CD4-positive, alpha-beta T cell treated with Interleukin-15 for 1 hour (primary cell): ENCODE results near the gene TDRD12.
"Not testable (repeated sequence)": the region's sequence is repeated elsewhere in the genome, so short reads cannot be mapped to it uniquely, and the experiment has no call there.

ENCODE experiments used
- DNase-seq: peaks from one replicate; pipeline ENCODE4 v3.0.0-alpha.2; 2020

The TDRD12 gene

DNA sequence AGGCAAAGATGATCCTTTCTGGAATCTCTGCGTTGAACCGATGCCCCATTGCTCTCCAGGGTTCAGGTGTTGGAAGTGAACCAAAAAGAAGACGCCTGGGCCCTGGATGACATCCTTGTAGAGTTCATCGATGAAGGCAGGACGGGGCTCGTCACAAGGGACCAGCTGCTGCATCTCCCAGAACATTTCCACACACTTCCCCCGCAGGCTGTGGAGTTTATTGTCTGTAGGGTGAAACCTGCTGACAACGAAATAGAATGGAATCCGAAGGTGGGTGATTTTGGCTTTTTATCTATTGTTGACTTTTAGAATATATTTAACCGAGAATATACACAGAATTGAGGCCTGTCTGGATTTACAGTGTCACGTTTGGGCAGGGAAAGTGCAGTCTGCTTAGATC, 91.6 kb downstream of the TDRD12 start:
- DNase-seq: no peak

DNA sequence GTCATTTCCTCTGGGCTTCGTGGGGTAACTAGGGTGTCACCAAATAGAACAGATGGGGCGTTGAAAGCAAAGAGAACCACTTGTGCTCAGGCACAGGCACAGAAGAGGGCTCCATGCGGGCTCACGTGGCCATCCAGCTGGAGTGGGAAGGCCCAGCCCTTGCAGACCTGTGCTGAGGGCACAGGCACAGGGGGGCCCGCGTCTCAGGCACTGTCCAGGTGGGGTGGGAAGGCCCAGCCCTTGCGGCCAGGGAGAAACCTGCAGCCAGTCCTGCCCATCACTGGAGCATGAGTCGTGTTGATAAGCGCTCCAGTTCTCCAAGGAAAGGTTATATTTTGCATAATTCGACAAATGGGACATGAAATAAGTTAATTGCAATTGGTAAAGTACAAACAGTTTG, 92.5 kb downstream of the TDRD12 start:
- DNase-seq: no peak

DNA sequence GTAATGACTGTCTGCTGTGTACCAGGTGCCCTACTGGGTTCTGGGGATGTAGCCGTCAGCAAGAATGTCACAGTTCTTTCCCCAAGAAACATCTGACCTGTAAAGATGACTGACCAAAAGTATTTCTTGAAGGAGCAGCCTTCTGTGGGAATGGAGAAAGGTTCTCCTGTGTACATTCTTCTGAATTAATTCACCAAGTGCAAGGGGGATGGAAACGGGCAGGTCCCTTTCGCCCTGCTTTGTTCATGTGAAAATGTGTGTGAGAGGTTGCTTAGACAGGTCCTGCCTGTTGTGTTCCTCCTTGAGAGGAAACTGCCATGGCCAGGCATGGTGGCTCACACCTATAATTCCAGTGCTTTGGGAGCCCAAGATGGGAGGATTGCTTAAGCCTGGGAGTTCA, 93.0 kb downstream of the TDRD12 start:
- no peak for DNase-seq

DNA sequence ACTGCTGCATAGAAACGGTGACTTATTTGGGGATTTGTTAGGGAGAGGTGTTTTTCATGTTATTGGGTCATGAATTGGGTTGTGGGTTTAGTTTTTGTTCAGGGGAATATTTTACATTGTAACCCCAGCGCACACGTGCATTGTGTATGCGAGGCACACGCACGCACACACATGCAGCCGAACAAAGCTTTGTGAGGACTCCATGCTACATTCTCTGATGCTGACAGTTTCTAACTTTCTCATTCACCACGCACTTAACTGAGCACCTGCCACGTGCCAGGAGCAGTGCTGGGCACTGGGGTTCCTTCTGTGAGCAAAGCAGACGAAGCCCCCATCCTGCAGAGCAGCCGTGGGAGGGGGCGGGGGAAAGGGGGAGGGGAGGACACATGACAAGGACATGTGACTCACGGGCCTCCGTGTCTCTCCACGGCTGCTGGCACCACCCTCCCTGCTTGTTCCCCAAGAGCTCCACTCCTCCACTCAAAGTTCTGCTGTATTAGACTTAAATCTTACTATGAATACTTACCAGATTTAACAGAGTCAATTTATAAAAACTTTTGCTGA, 94.4 kb downstream of the TDRD12 start:
- DNase-seq: no peak

DNA sequence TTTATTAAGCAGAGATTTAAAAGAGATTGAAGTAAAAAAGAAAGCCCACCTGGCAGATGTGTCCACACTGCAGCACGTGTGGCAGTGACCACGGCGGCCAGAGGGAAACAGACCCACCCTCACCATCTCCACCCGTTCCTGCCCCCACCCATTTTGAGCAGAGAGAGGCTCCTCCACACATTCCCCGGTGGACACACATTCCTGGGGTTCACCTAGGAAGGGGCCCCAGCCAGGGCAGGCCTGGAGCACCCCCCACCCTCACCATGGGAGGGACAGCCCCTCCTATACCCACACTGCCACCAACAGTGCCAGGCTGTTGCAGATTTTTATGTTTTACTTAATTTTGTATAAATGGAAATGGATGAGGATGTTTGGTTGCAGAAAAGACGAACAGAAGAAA, 95.1 kb downstream of the TDRD12 start:
- DNase-seq: no peak

DNA sequence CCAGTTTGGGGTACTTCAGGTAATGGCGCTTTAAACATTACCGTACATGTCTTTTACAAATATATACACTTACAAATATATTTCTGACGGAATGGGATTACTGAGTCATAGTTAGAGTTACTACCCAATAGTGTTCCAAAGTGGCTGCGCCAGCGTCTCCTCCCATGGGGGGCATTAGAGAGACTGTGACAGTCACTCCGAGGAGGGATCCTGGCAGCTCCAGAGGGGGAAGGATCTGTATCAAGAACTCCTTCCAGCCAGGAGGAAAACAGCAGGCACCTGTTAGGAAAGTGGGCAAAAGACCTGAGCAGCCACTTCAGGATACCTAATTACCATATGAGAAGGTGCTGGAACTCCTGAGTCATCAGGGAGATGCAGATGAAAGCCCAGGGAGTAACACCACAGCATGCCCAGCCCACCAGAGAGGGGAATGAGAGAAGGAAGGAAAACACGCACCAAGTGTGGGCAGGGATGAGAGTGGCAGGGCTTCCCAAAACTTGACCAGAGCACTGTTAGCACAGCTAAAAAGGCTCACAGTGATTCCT, 97.1 kb downstream of the TDRD12 start:
- DNase-seq: no peak

DNA sequence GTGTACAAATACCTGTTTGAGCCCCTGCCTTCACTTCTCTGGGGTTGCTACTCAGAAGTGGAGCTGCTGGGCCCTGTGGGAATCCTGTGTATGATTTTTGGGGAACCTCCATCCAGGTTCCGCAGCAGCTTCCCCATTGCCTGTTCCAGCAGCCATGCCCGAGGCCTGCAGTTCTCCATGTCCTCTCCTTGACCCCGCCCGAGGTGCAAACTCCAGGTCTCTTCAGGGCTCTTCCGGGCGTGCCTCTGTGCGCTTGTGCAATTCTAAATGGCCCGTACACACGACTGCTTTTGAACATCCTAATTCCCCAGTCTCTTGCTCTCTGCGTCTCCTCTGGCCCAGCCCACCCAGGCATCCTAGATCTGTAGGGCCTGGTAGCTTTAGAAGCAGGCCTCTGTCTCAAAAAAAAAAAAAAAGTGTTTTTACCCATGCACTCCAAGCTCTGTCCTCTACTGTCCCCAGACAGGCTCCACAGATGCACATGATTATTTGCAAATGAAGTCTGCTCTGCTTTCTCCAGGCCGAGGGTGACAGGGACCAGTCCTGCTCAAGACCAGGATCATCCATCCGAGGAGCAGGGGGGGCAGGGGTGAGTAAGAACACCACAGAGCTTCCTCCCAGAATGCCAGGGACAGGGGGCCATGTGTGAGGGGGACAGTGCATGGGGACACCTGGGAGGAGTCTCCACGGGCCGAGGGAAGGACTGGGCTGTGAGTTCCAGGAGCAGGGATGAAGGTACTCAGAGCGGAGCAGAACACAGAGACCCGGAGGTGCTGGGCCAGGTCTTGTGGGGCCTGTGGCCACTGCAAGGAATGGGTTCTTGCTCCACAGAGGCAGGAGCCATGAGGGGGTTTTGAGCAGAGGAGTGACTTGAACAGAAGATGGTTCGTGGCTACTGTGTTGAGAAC, 98.3 kb downstream of the TDRD12 start:
- no peak for DNase-seq

DNA sequence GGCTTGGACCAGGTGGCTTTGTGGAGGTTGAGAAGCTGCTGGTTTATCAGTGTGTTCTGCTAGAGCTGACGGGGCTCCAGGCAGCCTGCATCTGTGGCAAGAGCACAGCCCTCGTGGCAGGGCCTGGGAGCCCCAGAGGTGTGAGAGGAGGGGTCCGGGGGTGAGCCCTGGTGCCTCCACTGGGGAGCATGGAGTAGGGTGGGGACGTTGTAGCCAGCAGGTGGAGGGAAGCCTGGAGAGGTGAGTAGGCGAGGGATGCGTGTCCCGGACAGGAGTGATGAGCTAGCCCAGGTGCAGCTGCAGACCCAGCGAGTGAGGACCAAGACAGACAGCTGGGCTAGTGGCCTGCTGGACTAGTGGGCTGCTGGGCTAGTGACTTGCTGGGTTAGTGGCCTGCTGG, 99.0 kb downstream of the TDRD12 start:
- no peak for DNase-seq

DNA sequence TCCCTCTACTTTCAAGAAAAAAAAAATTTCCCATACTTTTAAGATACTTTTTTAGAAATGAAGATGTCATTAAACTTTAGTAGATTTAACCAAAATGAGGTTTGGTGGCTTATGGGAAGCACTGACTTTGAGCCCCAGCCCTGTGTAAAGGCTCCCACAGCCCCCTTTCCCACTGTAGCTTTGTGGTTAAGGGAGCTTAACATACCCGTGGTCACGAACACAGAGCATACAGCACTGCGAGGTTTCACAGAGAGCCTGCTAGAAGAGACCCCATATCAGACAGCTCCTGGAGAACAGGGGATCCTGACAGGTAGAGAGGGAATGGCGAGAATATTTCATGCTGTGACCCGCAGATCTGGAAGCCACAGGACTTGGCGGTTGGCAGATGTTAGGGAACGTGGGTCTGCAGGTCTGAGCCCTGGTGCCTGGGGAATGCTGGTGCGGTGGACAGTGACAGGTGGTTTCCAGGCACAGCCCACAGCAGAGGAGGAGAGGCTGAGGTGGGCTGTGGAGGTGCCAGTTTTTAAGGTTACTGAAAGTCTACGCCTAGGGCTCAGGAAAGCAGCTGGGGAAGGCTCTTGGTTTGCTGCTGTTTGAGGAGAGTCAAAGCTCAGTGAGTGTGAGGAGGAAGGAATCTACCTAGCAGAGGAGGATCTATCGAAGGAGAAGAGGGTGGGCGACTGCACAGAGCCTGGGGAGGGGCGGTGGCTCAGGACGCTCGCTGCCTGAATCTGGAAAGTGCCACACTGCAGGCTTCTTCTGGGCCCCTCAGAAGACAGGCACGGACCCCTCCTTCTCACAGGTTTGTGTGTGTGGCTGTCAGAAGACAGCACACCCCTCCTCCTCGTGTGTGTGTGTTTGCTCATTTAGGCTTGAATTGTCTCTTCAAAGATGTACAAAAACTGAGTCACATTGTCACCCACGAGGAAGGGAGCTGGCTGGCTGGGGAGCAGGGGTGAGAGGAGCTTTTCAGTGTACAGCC, 100.1 kb downstream of the TDRD12 start:
- DNase-seq: no peak

DNA sequence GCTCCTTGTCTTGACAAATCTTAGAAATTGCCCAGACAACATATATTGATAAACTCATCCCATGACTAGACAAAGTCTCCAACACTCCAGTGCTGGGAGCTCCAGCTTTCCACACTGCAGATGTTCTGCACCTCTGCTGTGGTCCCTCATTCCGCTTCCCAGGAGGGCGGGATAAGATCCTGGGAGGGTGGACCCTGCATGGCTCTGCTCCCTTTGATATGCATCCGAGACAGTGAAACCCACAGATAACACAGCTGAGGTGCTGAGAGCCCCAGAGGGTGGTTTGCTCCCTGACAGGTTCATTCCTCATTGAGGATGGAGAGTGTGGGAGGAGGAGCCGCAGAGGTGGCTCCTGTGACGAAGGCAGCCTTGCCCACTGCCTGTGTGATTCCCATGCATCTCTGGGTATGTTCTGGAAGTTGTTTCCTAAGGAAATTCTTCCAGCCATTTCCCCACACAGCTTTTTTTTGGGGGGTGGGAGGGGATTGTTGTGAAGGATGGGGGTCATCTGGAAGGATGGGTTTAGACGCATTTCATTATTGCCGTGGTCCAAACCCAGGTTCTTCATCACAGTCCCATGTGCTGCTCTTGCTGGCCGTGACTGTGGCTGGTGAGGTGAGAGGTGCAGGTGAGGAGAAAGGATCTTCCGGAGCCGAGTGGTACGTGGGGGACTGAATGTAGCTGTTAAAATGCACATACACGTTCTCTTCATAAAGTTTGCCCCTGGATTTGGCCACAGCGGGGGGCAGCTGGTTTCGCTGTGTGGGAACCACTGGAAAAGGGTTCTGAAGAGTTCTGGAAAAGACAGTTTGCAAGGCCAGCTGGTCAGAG, 103.6 kb downstream of the TDRD12 start:
- no peak for DNase-seq

DNA sequence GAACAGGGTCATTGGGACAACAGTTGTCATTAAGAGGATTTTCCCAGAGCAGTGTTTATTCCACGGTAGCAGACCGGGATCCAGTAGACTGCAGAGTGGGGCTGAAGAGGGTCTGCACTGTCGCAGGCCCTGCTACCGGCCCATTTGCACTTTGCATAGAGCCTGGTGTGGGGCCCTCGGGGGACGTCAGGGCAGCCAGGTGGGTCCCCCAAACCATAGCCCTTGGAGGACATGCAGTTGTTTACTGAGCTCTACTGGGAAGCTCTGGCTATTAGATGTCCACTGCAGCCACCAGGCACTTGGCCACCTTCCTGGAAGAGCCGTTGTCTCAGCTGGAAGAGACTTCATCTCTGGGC, 104.2 kb downstream of the TDRD12 start:
- DNase-seq: no peak

DNA sequence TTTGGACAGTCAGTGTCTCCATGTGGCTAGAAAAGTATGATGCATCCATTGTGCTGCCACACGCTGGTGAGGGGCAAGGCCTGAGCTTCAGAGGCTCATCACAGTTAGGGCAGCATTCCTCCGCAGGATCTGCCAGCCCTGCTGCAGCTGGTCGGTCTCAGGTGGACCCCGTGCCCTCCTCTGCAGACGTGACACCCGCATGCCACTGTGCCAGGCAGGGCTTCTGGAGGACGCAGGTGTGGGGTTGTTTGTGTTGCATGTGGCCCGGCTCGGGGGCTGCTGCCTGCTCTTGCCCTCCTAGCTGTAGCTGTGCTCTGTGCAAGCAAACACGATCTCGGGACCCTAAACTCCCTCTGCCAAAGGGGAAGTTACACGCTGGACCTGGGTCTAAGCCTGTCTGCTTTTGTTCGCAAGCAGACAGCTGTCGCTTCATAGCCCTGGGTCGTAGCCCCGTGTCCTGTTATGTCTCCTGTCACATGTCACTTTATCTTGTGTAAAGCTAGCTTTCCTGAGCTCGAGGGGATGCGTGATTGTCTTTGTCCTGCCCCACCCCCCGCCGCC, 104.7 kb downstream of the TDRD12 start:
- DNase-seq: no peak

DNA sequence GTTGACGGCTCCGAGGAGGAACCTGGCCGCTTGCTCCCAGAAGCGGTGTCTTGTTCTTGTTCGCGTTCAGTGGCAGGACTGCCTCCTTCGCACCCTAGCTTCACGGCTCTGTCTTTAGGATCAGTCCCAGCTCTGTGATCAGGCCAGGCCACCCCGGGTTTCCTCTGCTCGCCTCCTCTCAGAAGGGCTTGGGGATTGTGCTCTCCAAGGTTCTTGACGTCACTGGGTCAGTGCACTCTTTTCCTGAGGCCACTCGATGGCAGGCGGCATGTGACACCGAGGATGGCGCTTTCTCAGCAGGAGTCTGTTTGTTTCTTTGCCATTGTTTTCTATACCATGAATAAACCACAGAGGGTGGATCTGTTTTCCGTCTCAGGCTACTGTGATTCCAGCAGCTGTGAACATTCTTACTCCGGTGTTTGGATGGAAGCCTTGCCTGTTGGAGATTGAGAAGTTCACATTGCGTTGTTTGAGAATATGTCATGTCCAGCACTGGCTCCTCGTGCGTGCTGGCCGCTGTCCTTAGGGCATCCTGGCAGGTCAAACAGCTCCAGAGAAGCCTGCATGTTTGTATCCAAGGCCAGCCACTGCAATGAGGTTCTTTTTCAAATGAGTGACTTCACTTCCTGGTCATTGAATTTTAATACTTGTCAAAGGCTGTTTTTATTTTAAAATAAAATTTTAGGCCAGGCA, 105.5 kb downstream of the TDRD12 start:
- DNase-seq: no peak

DNA sequence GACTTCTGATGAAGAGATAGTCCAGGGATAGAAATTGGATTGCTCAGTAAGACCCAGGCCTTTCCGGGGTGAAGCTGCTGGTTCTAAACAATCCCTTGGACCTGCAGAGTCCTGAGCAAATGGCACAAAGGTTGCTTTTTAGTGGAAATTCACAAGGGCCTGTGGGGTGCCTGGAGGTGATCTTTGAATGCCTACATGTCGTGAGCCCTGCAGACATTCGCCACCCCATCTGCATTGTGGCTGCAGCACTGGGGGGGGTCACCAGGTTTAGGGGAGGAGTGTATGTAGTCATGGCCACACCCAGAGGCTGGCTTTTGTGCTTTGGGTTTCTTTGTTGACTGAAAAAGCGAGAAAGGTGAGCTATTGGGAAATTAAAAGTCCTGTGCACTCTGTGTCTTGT, 108.6 kb downstream of the TDRD12 start:
- no peak for DNase-seq

DNA sequence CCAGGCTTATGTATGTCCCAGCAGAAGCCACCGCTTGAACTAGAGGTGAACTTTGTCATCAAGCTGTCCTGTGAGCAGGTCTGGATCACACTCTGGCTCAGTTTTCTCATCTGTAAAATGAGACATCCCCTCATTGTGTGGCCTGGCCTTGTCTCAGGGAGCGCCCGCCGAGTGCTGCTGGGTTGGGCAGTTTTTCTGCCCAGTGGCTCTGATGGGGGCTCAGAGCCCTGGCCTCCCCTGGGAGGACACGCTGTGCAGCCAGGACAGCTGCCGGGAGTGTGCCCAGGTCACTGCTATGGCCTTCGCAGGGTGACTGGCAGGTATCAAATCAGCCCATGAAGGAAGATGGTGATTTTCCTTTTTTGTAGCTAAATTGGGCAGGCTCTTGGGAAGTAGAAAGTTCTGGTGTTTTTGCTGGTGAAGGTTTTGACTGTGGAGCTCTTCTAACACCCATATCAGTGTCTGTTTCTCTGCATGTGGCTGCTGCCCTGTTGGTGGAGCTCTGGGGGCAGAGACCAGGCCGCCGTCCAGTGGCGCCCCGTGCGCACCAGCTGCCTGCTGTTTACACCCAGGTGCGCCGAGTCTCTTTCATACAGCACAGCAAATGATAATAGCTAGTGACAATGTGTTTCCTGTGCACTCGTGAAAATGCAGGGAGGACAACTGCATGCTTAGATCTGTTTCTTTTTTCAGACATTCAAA, 109.2 kb downstream of the TDRD12 start:
- DNase-seq: no peak

DNA sequence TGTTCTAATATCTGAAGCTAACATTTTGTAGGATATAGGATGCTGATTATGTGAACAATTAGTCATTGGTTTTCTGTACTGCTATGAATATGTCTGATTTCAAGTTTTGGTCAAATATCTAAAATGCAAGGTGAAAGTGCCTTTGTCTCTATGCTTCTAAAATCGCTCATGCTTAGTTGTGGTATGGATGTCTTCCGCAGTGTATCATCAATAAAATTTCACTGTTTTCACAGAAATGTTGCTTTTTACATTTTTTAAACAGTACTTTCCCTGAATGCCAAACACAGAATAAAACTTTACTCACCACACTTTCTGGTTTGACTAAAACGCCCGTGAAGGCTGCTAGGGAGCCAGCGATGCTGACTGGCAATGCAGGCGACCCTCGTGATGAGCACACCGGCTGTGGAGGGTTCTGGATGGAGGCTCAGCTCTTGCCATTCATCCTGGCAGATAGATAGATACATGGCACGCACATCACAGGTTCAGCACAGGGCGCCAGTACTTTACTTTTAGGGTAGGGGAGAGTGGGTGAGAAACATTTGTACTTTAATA, 109.9 kb downstream of the TDRD12 start:
- DNase-seq: no peak

DNA sequence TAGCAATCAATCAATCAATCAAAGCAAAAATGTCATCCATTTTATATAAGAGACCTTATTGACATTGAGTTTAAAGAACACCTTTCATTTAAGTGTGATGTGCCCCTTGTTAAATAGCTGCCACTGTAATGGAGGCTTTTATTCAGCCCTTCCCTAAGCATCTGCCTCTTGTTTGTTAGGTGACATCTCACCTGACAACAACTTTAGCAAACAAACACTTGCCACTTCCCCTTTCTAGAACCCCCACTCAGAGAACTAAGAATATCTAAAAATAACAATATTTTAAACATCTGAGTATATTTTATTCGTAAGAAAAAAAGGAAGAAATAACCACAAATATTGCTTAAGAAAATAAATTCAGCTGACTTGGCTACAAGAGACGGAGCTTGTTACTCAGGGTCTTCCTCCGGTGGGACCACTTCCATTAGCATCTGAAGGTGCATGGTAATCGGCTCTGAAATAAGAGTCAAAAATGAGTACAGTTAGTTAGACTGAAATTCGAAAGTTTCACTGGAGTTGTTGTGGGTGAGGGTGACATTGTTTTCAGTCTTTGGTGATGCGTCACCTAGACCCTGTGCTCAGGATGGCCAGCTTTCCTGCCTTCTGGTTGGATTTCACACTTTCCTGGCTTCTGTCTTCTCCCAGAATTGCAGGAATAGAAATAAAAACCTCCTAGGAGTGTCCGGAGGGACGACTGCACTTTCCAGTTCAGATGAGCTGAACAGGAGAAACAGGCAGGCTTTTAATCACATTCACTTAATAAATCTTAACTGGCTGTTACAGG, 110.9 kb downstream of the TDRD12 start:
- DNase-seq: no peak

DNA sequence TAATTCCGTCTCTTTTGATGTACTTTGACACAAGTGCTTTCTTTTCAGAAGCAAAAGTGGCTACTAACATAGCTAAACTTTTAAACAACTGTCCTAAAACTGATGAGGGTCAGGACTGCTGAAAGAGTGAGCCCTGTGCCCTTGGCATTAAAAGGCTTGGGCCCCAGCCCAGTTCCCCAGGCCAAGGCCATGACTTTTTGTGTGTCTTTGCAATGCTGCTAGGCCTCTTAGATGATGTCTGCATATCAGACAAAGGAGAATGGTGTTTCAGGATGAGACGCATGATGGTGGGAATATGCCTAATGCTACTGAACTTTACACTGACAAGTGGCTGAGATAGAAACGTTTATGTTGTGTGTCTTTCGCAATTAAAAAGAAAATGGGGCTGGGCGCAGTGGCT, 112.0 kb downstream of the TDRD12 start:
- no peak for DNase-seq

DNA sequence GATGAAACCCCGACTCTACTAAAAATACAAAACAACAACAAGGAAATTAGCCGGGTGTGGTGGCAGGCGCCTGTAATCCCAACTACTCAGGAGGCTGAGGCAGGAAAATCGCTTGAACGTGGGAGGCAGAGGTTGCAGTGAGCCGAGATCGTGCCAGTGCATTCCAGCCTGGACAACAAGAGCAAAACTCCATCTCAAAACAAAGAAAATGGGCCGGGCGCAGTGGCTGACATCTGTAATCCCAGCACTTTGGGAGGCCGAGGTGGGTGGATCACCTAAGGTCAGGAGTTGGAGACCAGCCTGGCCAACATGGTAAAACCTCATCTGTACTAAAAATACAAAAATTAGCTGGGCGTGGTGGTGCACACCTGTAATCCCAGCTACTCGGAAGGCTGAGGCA, 112.5 kb downstream of the TDRD12 start:
- DNase-seq: not testable (repeated sequence)

DNA sequence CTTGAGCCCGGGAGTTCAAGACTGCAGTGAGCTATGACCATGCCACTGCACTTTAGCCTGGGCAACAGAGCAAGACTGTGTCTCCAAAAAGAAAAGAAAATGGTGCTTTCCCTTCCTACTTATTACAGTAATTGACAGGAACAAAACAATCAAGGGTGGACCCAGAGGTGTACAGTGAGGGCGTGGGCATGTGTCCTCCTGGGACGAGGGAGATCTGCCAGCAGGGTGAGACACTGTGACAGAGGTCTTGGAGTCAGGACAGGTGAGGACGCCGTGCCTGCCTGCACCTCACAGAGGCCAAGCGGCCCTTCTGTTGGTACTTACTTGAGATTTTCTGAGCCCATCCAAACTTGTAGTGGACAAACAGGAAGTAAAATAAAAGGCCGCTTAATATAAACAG, 113.3 kb downstream of the TDRD12 start:
- DNase-seq: not testable (repeated sequence)
